AML-193 (cell line): Measurements from ENCODE around the gene CCDC24.

Experiments used
- DNase-seq, 2 experiments: peaks; one replicate each; lab custom pipeline; 2025; lab: John Stamatoyannopoulos, UW

The CCDC24 gene

GRCh38 chr1:44040418-44040817 lies 49.0 kb downstream of the CCDC24 start:
- no peak for DNase-seq

GRCh38 chr1:44040846-44041245 lies 49.4 kb downstream of the CCDC24 start:
- DNase-seq, result no peak

- no peak for DNase-seq
These were observed 52.0 kb downstream of the CCDC24 start for GRCh38 chr1:44043176-44044070.

GRCh38 chr1:44044071-44044801 lies 52.8 kb downstream of the CCDC24 start:
- no peak for DNase-seq

- no peak for DNase-seq
These were observed 53.7 kb downstream of the CCDC24 start for GRCh38 chr1:44045064-44045463.
